GM12872 (cell line): ENCODE measurements around the gene GIMAP5.

Experiments used
- CTCF ChIP-seq: IDR thresholded peaks from 3 replicates; pipeline ENCODE4 v1.5.1; 2011; ENCODE audit warnings: low read depth, mild to moderate bottlenecking, low read length, moderate library complexity; ENCODE audit not compliant: insufficient read depth

Gene GIMAP5

GRCh38 chr7:150784954-150785353 lies 47.7 kb downstream of the GIMAP5 start:
- no peak for TF ChIP-seq CTCF

- TF ChIP-seq CTCF: no peak
Observed at GRCh38 chr7:150787321-150788281, 50.4 kb downstream of the GIMAP5 start.

- TF ChIP-seq CTCF: no peak
Observed at GRCh38 chr7:150788474-150789269, 51.5 kb downstream of the GIMAP5 start.

- TF ChIP-seq CTCF: no peak
Observed at GRCh38 chr7:150790416-150791075, 53.3 kb downstream of the GIMAP5 start.

GRCh38 chr7:150791304-150791703 lies 54.1 kb downstream of the GIMAP5 start:
- TF ChIP-seq CTCF: no peak

GRCh38 chr7:150791746-150792452 lies 54.7 kb downstream of the GIMAP5 start:
- TF ChIP-seq CTCF: no peak
